K562 (cell line): Measurements from ENCODE around the gene PPP4C. TPM values are rescaled to one million over a fixed set of nuclear protein-coding genes. Genes with fewer than 3 reads are reported as not detected.

Source experiments
- BRD4 ChIP-seq: fragments of 200-600 bp; sonication (generic); IDR thresholded peaks from 2 replicates; pipeline ENCODE4 v1.6.1; 2017; ENCODE audit warnings: inconsistent platforms
- CBX2 ChIP-seq: fragments of 200-600 bp; sonication (generic); IDR thresholded peaks from one replicate; pipeline ENCODE4 v1.6.1; 2012; ENCODE audit warnings: mild to moderate bottlenecking, low read length, inconsistent platforms; ENCODE audit not compliant: insufficient read depth, poor library complexity, severe bottlenecking
- CEBPB ChIP-seq: fragments of 450-650 bp; IDR thresholded peaks from 2 replicates; pipeline ENCODE4 v1.6.1; 2016; ENCODE audit warnings: missing genetic modification characterization, missing compliant biosample characterization
- CHD1 ChIP-seq: fragments of 200-600 bp; sonication (generic); IDR thresholded peaks from one replicate; pipeline ENCODE4 v1.6.1; 2012; ENCODE audit warnings: mild to moderate bottlenecking, moderate library complexity, low read length, inconsistent platforms
- EP300 ChIP-seq: IDR thresholded peaks from 2 replicates; pipeline ENCODE4 v1.6.1; 2012; ENCODE audit warnings: low read length, improper control_type of control experiment
- ERF ChIP-seq: fragments of 450-650 bp; formaldehyde crosslinking; IDR thresholded peaks from 2 replicates; pipeline ENCODE4 v1.4.0; 2020; ENCODE audit warnings: mild to moderate bottlenecking, mixed read lengths
- HDAC1 ChIP-seq, 2 experiments: fragments of 450-650 bp; IDR thresholded peaks; 2 replicates each; pipeline ENCODE4 v1.6.1; 2016 to 2017; ENCODE audit warnings: inconsistent platforms in 1 of 2, mild to moderate bottlenecking in 1 of 2, moderate library complexity in 1 of 2
- KLF10 ChIP-seq: fragments of 250-450 bp; sonication (Bioruptor Pico); IDR thresholded peaks from 2 replicates; pipeline ENCODE4 v1.6.1; 2021; ENCODE audit warnings: matching md5 sums
- MCM5 ChIP-seq: fragments of 450-650 bp; IDR thresholded peaks from 2 replicates; pipeline ENCODE4 v1.6.1; 2016; ENCODE audit warnings: low read depth
- MLX ChIP-seq, 2 experiments: fragments of 450-650 bp in 1 of 2; sonication (generic) in 1 of 2; formaldehyde crosslinking; conservative IDR thresholded peaks; 2 replicates each; pipeline versions ENCODE4 v1.4.0 to v1.8.1; 2020 to 2022; ENCODE audit warnings: mild to moderate bottlenecking in 1 of 2, missing genetic modification reagents in 1 of 2
- NCOA6 ChIP-seq: fragments of 450-650 bp; IDR thresholded peaks from 2 replicates; pipeline ENCODE4 v1.6.1; 2017; ENCODE audit warnings: mild to moderate bottlenecking
- NFIX ChIP-seq: fragments of 250-450 bp; sonication (Bioruptor Pico); IDR thresholded peaks from 2 replicates; pipeline ENCODE4 v1.4.0; 2020; ENCODE audit warnings: low read depth, mild to moderate bottlenecking, moderate library complexity
- NFRKB ChIP-seq: fragments of 450-650 bp; IDR thresholded peaks from 2 replicates; pipeline ENCODE4 v1.6.1; 2016; ENCODE audit warnings: low read depth
- PHB ChIP-seq: fragments of 250-450 bp; sonication (Bioruptor Pico); IDR thresholded peaks from 2 replicates; pipeline ENCODE4 v1.5.0; 2021
- RBFOX2 ChIP-seq: fragments of 200-400 bp; formaldehyde crosslinking; IDR thresholded peaks from 2 replicates; pipeline ENCODE4 v1.6.1; 2017; ENCODE audit warnings: low read depth, mild to moderate bottlenecking, low read length, moderate library complexity
- RUNX1 ChIP-seq: sonication (generic); IDR thresholded peaks from 2 replicates; pipeline ENCODE4 v1.6.1; 2016; ENCODE audit warnings: antibody characterized with exemption, low read depth
- TCFL5 ChIP-seq: fragments of 250-450 bp; sonication (Bioruptor Pico); conservative IDR thresholded peaks from 2 replicates; pipeline ENCODE4 v1.6.1; 2021; ENCODE audit warnings: mild to moderate bottlenecking, moderate library complexity, matching md5 sums
- ZBTB5 ChIP-seq: fragments of 450-650 bp; IDR thresholded peaks from 2 replicates; pipeline ENCODE4 v1.6.1; 2017; ENCODE audit warnings: antibody characterized with exemption
- ZNF174 ChIP-seq: fragments of 250-450 bp; sonication (Bioruptor Pico); IDR thresholded peaks from 2 replicates; pipeline ENCODE4 v1.4.0; 2020; ENCODE audit warnings: mild to moderate bottlenecking
- ZNF212 ChIP-seq: fragments of 450-650 bp; formaldehyde crosslinking; IDR thresholded peaks from 2 replicates; pipeline ENCODE4 v1.4.0; 2020; ENCODE audit warnings: mild to moderate bottlenecking
- polyA plus RNA-seq, 8 experiments: library from polyadenylated mRNA; depleted of rRNA in 4 of 8; stranded (reverse) in 5 of 8; unstranded in 3 of 8; fragments of >200 nt; fragmentation: Nextera tagmentation in 2 of 8; fragmentation: Illumina TruSeq in 1 of 8; extraction: Ambion mirVana in 2 of 8; extraction: Trizol in 1 of 8; gene quantifications; 2 replicates each; pipeline versions ENCODE4 v1.2.1 to v1.2.3, GENCODE V29; 2011 to 2014; ENCODE audit warnings: inconsistent platforms in 1 of 8, missing spikeins in 1 of 8
- total RNA-seq, 7 experiments: library from RNA; depleted of rRNA in 6 of 7; stranded (reverse); fragments of >200 nt in 6 of 7; fragmentation: Illumina TruSeq in 2 of 7; extraction: Trizol in 2 of 7; gene quantifications; 2 replicates each; pipeline versions ENCODE4 v1.2.1 to v1.2.3, GENCODE V29; 2011 to 2021; ENCODE audit warnings: low replicate concordance in 1 of 7
- TF ChIP-seq, protein P1 (sequence below): sonication (generic); formaldehyde crosslinking; IDR thresholded peaks from 2 replicates; pipeline ENCODE4 v1.8.1; 2023; ENCODE audit warnings: mild to moderate bottlenecking, missing genetic modification reagents, moderate library complexity
- TF ChIP-seq, protein P2 (sequence below): sonication (generic); formaldehyde crosslinking; IDR thresholded peaks from 2 replicates; pipeline ENCODE4 v1.8.1; 2023; ENCODE audit warnings: mild to moderate bottlenecking, missing genetic modification reagents

Gene PPP4C
- total and polyA plus RNA-seq, 9 of the 15 experiments (the other 6 are each of a cell fraction or from before 2014, with no cell fraction given), result 3.5 to 183 (median 131) TPM

- TF ChIP-seq MLX (CRISPR knock-in tag; conservative IDR thresholded peaks at IDR 0.05), result peak; percentile 35 to 92; a peak in 3 of 4 replicates
- peak in 1 of 2 experiments; percentile 80; a peak in 3 of 4 replicates for TF ChIP-seq HDAC1 (IDR thresholded peaks at IDR 0.05)
- no peak for TF ChIP-seq KLF10 (CRISPR knock-in tag)
- TF ChIP-seq PHB (CRISPR knock-in tag), result 0 out of 2 replicates have a peak, but pooled peaks have one; percentile 58
- TF ChIP-seq CEBPB, result no peak
- TF ChIP-seq, protein P1, sequence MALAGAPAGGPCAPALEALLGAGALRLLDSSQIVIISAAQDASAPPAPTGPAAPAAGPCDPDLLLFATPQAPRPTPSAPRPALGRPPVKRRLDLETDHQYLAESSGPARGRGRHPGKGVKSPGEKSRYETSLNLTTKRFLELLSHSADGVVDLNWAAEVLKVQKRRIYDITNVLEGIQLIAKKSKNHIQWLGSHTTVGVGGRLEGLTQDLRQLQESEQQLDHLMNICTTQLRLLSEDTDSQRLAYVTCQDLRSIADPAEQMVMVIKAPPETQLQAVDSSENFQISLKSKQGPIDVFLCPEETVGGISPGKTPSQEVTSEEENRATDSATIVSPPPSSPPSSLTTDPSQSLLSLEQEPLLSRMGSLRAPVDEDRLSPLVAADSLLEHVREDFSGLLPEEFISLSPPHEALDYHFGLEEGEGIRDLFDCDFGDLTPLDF, result no peak; the same call in 1 of the 2 replicates
- TF ChIP-seq ZBTB5, result no peak
- peak; percentile 63; the same call in 1 of the 2 replicates for TF ChIP-seq ZNF212 (CRISPR knock-in tag)
- TF ChIP-seq, protein P2, sequence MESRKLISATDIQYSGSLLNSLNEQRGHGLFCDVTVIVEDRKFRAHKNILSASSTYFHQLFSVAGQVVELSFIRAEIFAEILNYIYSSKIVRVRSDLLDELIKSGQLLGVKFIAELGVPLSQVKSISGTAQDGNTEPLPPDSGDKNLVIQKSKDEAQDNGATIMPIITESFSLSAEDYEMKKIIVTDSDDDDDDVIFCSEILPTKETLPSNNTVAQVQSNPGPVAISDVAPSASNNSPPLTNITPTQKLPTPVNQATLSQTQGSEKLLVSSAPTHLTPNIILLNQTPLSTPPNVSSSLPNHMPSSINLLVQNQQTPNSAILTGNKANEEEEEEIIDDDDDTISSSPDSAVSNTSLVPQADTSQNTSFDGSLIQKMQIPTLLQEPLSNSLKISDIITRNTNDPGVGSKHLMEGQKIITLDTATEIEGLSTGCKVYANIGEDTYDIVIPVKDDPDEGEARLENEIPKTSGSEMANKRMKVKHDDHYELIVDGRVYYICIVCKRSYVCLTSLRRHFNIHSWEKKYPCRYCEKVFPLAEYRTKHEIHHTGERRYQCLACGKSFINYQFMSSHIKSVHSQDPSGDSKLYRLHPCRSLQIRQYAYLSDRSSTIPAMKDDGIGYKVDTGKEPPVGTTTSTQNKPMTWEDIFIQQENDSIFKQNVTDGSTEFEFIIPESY, result peak; percentile 62
- no peak for TF ChIP-seq NCOA6
- TF ChIP-seq NFRKB, result peak; percentile 76
- TF ChIP-seq RUNX1, result no peak
- TF ChIP-seq CBX2, result no peak
- TF ChIP-seq RBFOX2, result peak; percentile 97
- TF ChIP-seq MCM5, result no peak
- TF ChIP-seq TCFL5, result no peak
- no peak for TF ChIP-seq NFIX (CRISPR knock-in tag)
- peak; percentile 97 for TF ChIP-seq ERF
- peak; percentile 85 for TF ChIP-seq CHD1
- peak; percentile 53; the same call in 1 of the 2 replicates for TF ChIP-seq EP300
- peak; percentile 74; the same call in 1 of the 2 replicates for TF ChIP-seq BRD4
- TF ChIP-seq ZNF174 (CRISPR knock-in tag), result no peak
Measured at GRCh38 chr16:30065102-30065942, 10.5 kb upstream of the PPP4C start, which contains the start of gene ALDOA (continued).
